NCI-H187 (cell line): Measurements from ENCODE around the gene CHCHD3.

ENCODE experiments used
- DNase-seq, 2 experiments: peaks; one replicate each; lab custom pipeline; 2025; lab: John Stamatoyannopoulos, UW

Gene CHCHD3

GRCh38 chr7:133079296-133079695, 2.6 kb downstream of the CHCHD3 start:
- DNase-seq, result no peak

GRCh38 chr7:133077394-133077793, 4.5 kb downstream of the CHCHD3 start:
- DNase-seq, result no peak

GRCh38 chr7:133076142-133076541, 5.7 kb downstream of the CHCHD3 start:
- DNase-seq, result no peak

GRCh38 chr7:133071506-133071905, 10.4 kb downstream of the CHCHD3 start:
- no peak for DNase-seq

GRCh38 chr7:133070562-133070961, 11.3 kb downstream of the CHCHD3 start:
- DNase-seq, result no peak

- no peak for DNase-seq
These were observed 16.6 kb downstream of the CHCHD3 start for GRCh38 chr7:133065301-133065700.

GRCh38 chr7:133064082-133064820, 17.6 kb downstream of the CHCHD3 start:
- no peak for DNase-seq

GRCh38 chr7:133061792-133062191, 20.1 kb downstream of the CHCHD3 start:
- DNase-seq, result no peak

GRCh38 chr7:133061357-133061756, 20.5 kb downstream of the CHCHD3 start:
- no peak for DNase-seq

- no peak for DNase-seq
These were observed 21.9 kb downstream of the CHCHD3 start for GRCh38 chr7:133060004-133060403.

GRCh38 chr7:133059263-133059662, 22.6 kb downstream of the CHCHD3 start:
- DNase-seq, result no peak

- no peak for DNase-seq
These were observed 25.3 kb downstream of the CHCHD3 start for GRCh38 chr7:133056370-133057238.

- no peak for DNase-seq
These were observed 27.6 kb downstream of the CHCHD3 start for GRCh38 chr7:133054162-133054840.

- no peak for DNase-seq
These were observed 28.5 kb downstream of the CHCHD3 start for GRCh38 chr7:133053321-133053891.

- DNase-seq, result no peak
These were observed 29.1 kb downstream of the CHCHD3 start for GRCh38 chr7:133052826-133053225.

GRCh38 chr7:133052401-133052756, 29.5 kb downstream of the CHCHD3 start:
- DNase-seq, result no peak

GRCh38 chr7:133051719-133052400, 30.0 kb downstream of the CHCHD3 start:
- no peak for DNase-seq

- DNase-seq, result peak in 1 of 2 experiments; percentile 17
These were observed 30.8 kb downstream of the CHCHD3 start for GRCh38 chr7:133051066-133051465.

- DNase-seq, result no peak
These were observed 31.5 kb downstream of the CHCHD3 start for GRCh38 chr7:133050200-133050995.

- DNase-seq, result no peak
These were observed 33.3 kb downstream of the CHCHD3 start for GRCh38 chr7:133048589-133048988.

- DNase-seq, result no peak
These were observed 34.6 kb downstream of the CHCHD3 start for GRCh38 chr7:133047321-133047720.
